GM19372 (cell line): ENCODE results near the gene USP24.
"Not testable (repeated sequence)": the region's sequence is repeated elsewhere in the genome, so short reads cannot be mapped to it uniquely, and the experiment has no call there.

Experiments used
- ATAC-seq: cut with Tn5 transposase; IDR thresholded peaks from one replicate; pipeline ENCODE4 v1.9.1; 2021; ENCODE audit warnings: mild to moderate bottlenecking, low read depth, moderate library complexity; ENCODE audit not compliant: unreplicated experiment

Gene USP24

DNA sequence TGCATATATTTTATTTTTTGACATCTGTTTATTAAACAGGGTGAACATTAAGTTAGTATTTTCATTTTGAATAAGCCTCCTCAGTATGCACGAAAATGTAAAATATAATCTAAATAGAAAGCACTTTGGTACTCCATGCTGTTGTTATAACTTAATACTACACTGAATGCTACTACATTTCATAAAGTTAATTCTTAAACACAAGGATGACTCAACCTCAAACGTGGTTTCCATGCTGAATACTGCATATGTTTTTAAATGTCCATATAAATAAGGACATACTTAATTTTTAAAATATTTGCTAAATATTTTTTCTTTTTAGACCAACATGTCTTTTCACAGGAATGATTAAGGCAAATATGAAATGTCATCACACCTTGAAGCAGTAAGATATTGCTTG is 83.9 kb downstream of the USP24 start:
- no peak for ATAC-seq

DNA sequence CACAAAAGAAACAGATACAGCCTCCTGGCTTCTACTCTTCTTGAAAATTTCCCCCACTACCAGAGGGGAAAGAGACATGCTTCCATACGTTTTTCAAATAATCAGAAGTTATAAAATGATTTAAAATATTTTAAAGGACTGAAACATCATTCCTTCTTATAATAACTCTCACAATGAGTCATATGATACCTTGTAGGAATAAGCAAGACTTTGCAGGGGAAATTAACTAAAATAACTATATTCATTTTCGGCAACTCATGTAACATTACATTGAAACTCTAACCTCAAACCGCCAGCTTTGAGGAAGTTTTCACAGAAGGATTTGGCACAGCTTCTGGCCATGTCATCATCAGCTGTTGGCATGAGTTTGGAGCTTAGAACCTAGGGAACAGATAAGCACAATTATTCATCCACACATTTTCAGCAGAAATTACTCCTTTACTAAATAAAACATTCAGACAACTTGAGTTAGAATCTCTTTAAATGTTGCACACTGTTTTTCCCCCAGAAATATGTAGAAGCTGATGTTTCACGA is 85.9 kb downstream of the USP24 start:
- ATAC-seq = no peak

DNA sequence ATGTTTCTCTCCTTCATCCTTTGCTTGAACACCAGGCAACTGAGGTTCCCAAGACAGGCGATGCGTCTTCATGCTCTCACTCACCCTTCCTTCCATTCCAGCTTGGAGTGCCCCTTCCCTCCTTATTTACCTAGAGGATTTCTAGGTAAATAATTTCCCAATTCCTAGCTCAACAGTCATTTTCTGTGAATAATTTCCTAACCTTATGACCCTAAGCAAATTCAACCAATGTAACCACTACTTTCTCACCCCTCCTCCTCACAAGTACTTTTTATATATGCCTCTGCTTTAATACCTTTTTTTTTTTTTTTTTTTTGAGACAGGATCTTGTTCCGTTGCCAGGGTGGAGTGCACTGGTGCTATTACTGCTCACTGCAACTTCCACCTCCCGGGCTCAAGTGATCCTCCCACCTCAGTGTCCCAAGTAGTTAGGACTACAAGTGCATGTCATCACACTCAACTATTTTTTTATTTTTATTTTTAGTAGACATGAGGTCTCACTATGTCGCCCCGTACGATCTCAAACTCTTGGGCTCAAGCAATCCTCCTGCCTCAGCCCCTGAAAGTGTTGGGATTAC is 86.7 kb downstream of the USP24 start:
- no peak for ATAC-seq

DNA sequence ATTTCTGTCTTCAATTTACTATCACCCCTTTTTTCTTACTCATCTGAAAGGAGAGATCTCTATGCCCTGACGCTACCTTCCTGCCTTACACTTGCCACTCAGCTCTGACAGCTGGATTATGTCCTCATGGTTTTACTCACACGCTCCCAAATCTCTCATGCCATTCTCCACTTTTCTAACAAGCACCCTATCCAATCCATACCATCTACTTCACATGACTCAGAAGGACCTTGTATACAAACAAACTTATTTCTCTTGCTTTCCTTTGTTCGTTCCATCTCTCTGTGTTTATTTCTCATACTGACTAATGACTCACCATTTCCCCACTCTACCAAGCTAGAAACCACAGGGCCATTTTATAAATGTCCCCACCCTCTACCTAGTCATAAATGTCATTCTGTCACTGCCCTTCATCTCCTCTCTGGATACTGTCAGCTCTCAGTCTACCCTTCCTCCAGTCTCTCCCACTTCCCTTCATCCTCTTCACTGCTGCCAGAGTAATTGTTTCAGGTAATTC is 87.3 kb downstream of the USP24 start:
- no peak for ATAC-seq

DNA sequence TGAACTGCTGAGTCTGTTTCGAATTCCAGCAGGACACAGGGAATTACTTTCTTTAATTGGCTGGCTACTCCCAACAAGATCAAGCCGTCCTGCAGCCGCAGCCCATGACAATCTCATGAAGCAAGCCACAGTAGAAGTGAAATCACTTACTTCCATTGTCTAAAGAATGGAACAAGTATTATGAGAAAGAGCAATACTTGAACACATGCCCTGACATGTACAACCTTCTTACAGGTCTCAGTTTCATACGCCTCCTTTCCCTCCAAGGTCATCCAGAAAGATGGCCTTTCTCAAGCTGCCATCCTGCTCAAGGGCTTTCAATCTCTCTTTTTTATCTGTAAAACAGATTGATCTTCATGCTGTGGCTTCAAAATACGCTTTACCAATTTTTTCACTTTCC is 90.7 kb downstream of the USP24 start:
- no peak for ATAC-seq

DNA sequence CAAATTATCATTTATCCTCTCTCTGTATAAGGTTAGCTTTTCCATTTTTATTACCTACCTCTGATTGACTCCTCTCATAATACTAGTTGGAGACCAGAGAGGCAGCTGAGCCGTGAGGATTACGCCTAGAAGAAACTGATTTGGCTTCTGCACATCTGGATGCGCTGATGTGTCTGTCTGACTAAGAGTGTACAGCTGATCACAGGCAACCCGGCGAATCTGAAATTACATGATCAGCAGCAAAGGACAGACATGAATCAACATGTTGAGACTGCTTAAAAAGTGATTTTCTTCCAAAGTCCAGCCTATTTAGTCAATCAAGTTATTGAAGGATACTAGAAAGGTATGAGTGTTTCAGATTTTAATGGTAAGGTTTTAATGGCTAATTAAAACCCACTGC is 94.6 kb downstream of the USP24 start:
- no peak for ATAC-seq

DNA sequence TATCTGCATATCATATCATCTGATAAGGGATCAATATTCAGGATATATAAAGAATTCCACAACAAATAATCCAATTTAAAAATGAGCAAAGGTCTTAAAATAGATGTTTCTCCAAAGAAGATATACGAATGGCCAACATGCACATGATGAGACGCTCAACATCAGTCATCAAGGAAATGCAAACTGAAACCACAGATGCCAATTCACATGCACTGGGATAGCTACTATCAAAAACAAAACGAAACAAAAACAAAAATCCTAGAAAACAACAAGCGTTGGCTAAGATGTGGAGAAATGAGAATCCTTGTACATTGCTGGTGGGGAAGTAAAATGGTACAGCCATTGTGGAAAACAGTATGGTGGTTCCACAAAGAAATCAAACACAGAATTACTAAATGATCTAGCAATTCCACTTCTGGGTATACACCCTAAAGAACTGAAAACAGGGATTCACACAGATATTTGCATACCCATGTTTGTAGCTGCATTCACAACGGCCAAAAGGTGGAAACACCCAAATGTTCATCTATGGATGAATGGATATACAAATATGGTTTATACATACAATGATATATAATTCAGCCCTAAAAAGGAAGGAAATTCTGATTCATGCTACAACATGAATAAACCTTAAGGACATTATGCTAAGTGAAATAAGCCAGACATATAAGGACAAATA is 96.4 kb downstream of the USP24 start:
- ATAC-seq = no peak

DNA sequence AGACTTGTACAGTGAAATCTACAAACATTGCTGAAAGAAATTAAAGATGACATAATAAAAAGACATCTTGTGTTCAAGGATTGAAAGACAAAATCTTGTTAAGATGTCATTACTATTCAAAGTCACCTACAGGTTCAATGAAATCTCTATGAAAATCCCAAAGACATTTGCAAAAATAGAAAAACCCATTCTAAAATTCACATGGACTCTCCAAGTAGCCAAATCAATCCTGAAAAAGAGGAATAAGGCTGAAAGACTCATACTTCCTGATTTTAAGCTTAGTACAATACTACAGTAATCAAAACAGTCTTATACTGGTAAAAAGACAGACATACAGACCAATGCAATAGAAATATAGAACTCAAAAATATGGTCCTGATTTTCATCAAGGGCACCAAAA is 97.2 kb downstream of the USP24 start:
- ATAC-seq = no peak

DNA sequence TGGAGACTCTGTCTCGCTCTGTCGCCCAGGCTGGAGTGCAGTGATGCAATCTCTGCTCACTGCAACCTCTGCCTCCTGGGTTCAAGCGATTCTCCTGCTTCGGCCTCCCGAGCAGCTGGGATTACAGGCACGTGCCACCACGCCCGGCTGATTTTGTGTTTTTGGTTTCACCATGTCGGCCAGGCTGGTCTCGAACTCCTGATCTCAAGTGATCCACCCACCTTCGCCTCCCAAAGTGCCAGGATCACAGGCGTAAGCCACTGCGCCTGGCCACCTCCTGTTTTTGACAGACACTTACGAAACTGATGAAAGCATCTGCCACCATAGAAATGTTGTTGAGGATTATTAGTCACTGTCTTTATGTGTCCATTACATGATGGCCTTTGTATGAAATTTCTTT is 106.2 kb downstream of the USP24 start:
- not testable (repeated sequence) for ATAC-seq

DNA sequence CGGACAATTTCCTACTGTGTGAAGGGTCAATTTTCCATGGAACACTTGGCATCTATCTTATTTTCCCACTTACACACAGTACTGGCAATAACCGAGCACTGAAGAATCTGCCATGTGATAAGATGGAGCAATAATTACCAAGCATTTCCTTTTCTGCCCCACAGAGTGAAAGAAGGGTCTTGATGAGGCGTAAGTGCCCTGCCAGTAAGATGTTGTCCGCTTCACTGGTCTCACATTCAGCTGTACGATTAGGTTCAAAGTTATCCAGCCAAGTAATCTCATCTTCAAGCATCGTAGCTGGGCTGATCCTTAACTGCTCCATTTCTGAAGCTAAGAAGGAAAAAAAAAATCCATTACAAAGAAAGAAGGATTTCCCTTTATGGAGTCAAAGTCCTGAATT is 108.1 kb downstream of the USP24 start:
- ATAC-seq = no peak

DNA sequence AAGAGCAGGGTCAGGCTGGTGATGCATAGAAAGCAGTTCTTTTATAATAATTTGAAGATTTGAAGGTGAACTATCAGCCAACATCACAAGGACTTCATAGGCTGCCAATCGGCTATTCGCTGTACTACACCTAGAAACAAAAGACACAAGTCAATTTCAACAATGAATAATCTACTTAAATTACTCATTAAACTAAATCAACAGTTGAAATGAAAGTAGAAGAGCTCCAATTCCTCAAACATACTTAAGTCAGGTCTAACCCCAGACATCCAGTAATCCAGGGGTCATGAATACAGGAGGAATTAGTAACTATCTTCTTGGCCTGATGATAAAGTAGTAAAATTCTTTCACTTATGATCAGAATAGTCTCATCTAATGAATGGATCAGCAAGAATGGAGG is 111.3 kb downstream of the USP24 start:
- ATAC-seq = no peak

DNA sequence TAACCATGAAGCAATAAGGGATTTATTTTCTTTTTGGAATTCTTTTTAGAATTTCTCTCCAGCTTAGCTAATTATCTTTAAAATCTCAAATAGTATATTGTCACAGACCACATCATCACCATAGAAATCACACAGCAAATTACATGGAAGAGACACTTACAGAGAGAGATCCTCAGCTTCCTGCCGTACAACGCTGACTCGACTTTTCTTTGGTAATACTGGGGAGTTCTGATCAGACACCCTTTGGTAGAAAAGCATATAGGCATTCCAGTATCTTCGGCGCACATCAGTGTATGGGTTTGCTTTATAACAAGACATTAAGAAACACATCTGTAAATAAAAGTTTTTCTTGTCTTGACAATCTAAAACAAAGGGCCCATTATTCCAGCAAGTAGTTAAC is 120.1 kb downstream of the USP24 start:
- no peak for ATAC-seq

DNA sequence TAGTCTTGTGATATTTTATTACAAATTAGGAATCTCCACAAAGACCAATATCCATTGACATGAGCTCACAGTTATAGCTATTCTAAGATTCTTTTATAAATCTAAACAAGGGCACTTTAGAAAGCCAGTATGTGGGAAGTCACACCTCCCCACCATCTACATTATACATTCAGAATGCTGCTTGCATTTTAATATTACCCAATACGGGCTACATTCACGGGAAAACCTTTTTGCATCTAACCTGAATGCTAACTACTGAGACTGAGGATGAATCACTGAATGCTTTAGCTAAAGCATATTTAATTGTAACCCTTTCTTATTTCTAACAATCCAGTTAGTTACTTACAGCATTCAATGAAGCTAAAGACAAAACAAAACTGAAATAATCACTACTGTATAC is 122.7 kb downstream of the USP24 start:
- ATAC-seq = no peak

DNA sequence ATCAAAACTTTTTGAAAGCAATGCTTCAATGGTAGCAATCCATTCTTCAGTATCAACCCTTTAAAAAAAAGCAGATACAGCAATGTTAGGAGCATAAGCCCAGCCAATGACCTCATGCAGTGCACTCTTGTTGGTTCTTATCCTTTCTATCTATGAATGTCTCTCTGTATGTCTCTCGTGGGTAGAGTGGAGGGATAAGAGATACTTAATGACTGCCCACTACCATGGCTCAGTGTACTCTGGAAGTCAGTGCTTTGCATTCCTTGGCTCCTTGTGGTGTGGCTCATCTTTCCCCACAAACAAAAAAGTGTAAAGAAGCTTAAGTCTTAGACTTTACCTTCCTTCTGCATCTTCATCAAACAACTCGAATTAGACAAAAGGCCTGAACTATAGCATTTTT is 125.5 kb downstream of the USP24 start:
- ATAC-seq = no peak

DNA sequence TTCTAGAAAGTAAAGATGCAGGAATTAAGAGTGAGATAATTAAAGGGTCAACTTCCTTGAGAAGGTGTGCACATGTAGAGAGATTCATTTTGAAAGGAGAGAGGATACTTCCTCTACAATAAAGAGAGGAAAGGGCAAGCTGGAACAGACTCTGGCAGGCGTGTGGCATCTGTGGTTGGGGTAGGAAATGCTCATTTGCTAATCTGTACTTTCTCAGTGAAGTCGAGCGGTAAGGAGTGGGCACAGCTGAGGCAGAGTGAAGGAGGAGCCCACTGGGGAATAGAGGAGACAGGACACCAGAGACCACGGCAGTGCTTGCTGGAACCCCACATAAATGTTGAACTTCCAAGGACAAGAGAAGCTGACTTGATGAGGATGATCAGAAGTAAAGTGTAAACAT is 126.8 kb downstream of the USP24 start:
- ATAC-seq = no peak

DNA sequence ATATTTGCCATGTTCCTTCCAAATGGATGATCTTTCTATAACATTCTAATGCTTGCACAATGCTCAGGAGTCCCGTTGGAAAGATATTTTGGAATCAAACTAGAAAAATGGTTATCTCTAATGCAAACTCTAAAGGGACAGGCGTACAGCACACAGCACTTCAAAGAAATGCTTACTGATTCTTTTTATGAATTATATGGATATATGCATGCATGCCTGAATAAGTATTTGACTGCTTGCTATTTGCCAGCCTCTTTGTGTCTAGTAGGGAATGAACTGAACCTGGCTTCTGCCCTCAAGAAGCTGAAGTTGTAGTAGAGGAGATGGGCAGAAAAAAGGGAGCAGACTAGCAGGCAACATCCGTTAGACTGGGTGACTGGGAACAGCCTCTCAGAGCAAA is 127.7 kb downstream of the USP24 start:
- no peak for ATAC-seq

DNA sequence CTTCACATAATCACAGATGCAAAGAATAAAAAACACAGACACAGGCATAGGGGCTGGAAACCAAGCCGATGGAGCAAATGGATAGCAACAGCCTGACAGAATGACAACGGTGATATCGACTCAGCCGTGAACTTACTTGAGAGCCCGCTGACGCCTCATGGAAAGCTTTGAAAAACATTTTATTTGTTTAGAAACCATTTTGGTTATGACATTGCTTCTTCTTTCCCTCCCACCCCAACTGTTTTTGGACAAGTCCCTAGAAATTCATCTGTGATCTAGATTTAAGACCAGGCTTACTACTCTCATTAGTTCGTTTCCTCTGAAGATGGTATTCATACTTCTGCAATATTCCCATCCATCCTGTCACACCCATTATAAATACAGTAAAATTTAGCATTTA is 130.9 kb downstream of the USP24 start:
- no peak for ATAC-seq

DNA sequence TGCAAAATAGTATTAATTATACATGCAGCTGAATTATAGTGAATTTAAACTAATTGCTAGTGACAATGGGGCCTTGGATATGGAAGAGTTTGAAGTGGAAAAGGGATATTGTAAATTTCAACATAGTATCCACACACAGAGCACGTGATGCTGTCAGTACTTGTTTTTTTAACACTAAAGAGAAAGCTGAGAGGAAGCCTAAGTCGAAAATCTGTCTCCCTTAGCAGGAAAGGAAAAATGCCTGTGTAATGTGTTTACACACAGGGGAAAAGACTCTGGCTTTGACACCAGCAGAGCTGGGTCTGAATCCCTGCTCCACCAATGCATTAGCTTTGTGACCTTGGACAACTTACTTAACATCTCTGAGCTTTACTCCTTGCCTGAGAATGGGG is 133.3 kb downstream of the USP24 start:
- no peak for ATAC-seq

DNA sequence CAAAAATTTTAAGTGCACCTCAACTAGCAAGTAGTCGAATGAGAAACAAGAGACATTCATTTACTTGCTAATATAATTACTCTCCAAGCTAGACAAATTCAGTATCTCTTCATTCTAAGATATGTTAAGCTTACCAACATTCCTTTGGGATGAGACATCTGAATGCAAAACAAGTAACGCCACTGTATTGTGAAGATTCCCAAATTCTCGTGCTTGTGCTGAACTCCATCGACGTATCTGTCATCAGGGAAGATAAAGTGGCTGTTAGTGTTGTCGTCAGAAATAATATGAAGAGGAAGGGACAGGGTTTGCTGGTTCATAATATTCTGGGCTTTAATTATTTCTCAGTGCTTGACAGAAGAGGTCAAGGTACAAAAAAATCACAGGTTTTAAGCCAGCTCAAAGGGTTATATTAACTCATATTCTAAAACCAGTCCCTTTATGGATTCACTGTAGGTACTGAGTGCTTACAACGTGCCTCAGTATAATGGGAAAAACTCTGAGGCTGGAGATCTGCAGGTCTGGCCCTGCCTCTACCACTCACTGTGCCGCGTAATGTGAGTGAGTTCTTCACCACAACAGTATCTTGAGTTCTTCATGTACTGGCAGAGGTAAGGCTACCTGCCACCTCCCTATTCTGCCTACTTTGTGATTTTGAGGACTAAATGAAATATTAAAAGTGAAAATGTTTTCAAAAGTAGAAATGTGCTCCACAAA is 133.8 kb downstream of the USP24 start:
- ATAC-seq = no peak

DNA sequence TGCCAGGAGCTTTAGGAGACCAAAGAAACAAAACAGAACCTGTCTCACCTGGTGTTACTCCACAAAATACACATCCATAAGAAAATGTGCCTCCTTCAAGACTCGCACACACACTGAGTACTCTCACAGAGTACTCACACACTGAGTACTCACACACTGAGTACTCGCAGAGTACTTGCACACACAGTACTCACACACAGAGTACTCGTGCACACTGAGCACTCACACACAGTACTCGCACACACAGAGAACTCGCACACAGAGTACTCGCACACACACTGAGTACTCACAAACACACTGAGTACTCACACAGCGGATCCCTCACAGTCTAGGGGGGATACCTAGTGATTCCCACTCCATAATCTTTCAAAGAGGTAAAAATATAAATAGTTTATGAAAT is 135.5 kb downstream of the USP24 start:
- no peak for ATAC-seq

DNA sequence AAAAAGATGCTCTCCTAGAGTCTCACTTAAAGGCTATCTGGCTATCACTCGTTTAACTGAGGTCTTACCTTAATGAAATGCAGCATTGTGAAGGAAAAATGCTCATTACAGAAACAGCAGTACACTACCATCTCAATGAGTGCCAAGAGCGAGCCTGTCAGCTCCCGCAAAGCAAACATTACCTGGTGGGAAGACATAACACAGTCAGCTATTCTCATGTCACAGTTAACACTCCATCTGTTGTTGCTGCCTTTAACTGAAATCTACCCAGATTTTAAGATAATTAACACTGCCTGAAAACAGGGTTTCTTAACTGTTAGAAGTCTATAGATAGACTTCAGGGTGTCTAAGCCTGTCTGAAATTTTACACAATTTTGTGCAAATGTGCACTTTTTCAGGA is 136.7 kb downstream of the USP24 start:
- no peak for ATAC-seq

DNA sequence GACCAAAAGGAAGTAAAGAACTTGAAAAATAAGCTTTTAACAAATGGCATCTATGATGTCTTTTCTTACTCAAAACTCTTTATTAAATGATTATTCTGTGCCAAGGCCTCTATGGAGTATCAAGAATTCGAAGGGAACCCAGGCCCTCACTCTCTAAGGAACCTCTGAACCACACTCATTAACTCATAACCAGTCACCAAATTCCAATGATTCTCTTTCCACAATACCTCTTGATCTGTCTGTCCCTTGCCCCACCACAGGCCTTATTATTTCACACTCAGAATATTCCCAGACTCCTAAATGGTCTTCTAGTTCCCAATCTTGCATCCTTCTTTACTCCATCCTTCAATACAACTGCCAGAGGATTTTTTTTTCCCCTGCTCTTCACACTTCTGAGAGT is 138.8 kb downstream of the USP24 start:
- no peak for ATAC-seq
